NOMO-1 treated with DMSO at 0.1 percent for 48 hours (cell line): ENCODE measurements around the gene KIFC1.

Experiments used
- DNase-seq: peaks from one replicate; lab custom pipeline; 2025; ENCODE audit not compliant: unreplicated experiment; lab: John Stamatoyannopoulos, UW

KIFC1 gene

GRCh38 chr6:33439956-33440648, 48.5 kb downstream of the KIFC1 start:
- no peak for DNase-seq

- DNase-seq, result no peak
Measured at GRCh38 chr6:33440649-33441309, 49.2 kb downstream of the KIFC1 start.

- no peak for DNase-seq
Measured at GRCh38 chr6:33441457-33441856, 49.8 kb downstream of the KIFC1 start.

- DNase-seq, result no peak
Measured at GRCh38 chr6:33442283-33442682, 50.7 kb downstream of the KIFC1 start.

GRCh38 chr6:33443025-33443424, 51.4 kb downstream of the KIFC1 start:
- DNase-seq, result no peak

- no peak for DNase-seq
Measured at GRCh38 chr6:33443619-33444504, 52.2 kb downstream of the KIFC1 start.

GRCh38 chr6:33445119-33445603, 53.5 kb downstream of the KIFC1 start:
- peak; percentile 72 for DNase-seq

GRCh38 chr6:33446356-33446755, 54.7 kb downstream of the KIFC1 start:
- no peak for DNase-seq

- no peak for DNase-seq
Measured at GRCh38 chr6:33450434-33450833, 58.8 kb downstream of the KIFC1 start.

- DNase-seq, result no peak
Measured at GRCh38 chr6:33451606-33452005, 60.0 kb downstream of the KIFC1 start.

GRCh38 chr6:33452496-33452895, 60.9 kb downstream of the KIFC1 start:
- no peak for DNase-seq

GRCh38 chr6:33453393-33454008, 61.9 kb downstream of the KIFC1 start:
- no peak for DNase-seq

GRCh38 chr6:33454009-33454946, 62.7 kb downstream of the KIFC1 start, which contains the start of gene ZBTB9:
Gene ZBTB9, plus strand, starts transcription at chr6:33454576. Its CDS starts 525 bp downstream, at chr6:33455101.
- DNase-seq, result peak; percentile 96

- DNase-seq, result no peak
Measured at GRCh38 chr6:33455051-33455450, 63.4 kb downstream of the KIFC1 start.

GRCh38 chr6:33456156-33456555, 64.5 kb downstream of the KIFC1 start:
- DNase-seq, result no peak

GRCh38 chr6:33458676-33459075, 67.1 kb downstream of the KIFC1 start:
- no peak for DNase-seq

- no peak for DNase-seq
Measured at GRCh38 chr6:33459226-33459625, 67.6 kb downstream of the KIFC1 start.
